Activated CD4-positive, alpha-beta T cell treated with anti-CD3 and anti-CD28 coated beads, Interleukin-2, amount 50 U/mL, for 16 hours (primary cell): ENCODE measurements around the gene BRMS1.
"Not testable (repeated sequence)": the region's sequence is repeated elsewhere in the genome, so short reads cannot be mapped to it uniquely, and the experiment has no call there.

Experiments
- DNase-seq: peaks from one replicate; pipeline ENCODE4 v3.0.0-alpha.2; 2020

Gene BRMS1

GRCh38 chr11:66321606-66322005, 23.3 kb downstream of the BRMS1 start:
- no peak for DNase-seq

- not testable (repeated sequence) for DNase-seq
Observed at GRCh38 chr11:66320748-66321147, 24.2 kb downstream of the BRMS1 start.

- DNase-seq: not testable (repeated sequence)
Observed at GRCh38 chr11:66320289-66320688, 24.6 kb downstream of the BRMS1 start.

- DNase-seq: no peak
Observed at GRCh38 chr11:66318600-66318970, 26.3 kb downstream of the BRMS1 start.

- no peak for DNase-seq
Observed at GRCh38 chr11:66317723-66318599, 26.9 kb downstream of the BRMS1 start.

- no peak for DNase-seq
Observed at GRCh38 chr11:66317322-66317722, 27.6 kb downstream of the BRMS1 start.

GRCh38 chr11:66316849-66317251, 28.1 kb downstream of the BRMS1 start, which contains the start of gene CD248:
Gene CD248, minus strand, starts transcription at chr11:66317044. Its CDS starts 17 bp downstream, at chr11:66317027.
- DNase-seq: no peak

GRCh38 chr11:66315921-66316811, 28.7 kb downstream of the BRMS1 start:
- DNase-seq: no peak

GRCh38 chr11:66315498-66315885, 29.4 kb downstream of the BRMS1 start:
- no peak for DNase-seq

GRCh38 chr11:66314561-66315497, 30.1 kb downstream of the BRMS1 start:
- DNase-seq: no peak

GRCh38 chr11:66314186-66314501, 30.8 kb downstream of the BRMS1 start:
- no peak for DNase-seq

GRCh38 chr11:66313321-66314185, 31.4 kb downstream of the BRMS1 start:
- DNase-seq: no peak

GRCh38 chr11:66312549-66313320, 32.2 kb downstream of the BRMS1 start:
- DNase-seq: peak; percentile 96

GRCh38 chr11:66311965-66312548, 32.8 kb downstream of the BRMS1 start:
- peak; percentile 95 for DNase-seq

- DNase-seq: no peak
Observed at GRCh38 chr11:66311470-66311964, 33.4 kb downstream of the BRMS1 start.

- DNase-seq: not testable (repeated sequence)
Observed at GRCh38 chr11:66310803-66311440, 34.0 kb downstream of the BRMS1 start.

GRCh38 chr11:66310324-66310723, 34.6 kb downstream of the BRMS1 start:
- DNase-seq: no peak

- DNase-seq: no peak
Observed at GRCh38 chr11:66309475-66309874, 35.4 kb downstream of the BRMS1 start.

GRCh38 chr11:66302656-66303055, 42.2 kb downstream of the BRMS1 start:
- DNase-seq: no peak

GRCh38 chr11:66299186-66299585, 45.7 kb downstream of the BRMS1 start:
- DNase-seq: no peak
